ENCODE measurements around the gene ASF1B.

DNA sequence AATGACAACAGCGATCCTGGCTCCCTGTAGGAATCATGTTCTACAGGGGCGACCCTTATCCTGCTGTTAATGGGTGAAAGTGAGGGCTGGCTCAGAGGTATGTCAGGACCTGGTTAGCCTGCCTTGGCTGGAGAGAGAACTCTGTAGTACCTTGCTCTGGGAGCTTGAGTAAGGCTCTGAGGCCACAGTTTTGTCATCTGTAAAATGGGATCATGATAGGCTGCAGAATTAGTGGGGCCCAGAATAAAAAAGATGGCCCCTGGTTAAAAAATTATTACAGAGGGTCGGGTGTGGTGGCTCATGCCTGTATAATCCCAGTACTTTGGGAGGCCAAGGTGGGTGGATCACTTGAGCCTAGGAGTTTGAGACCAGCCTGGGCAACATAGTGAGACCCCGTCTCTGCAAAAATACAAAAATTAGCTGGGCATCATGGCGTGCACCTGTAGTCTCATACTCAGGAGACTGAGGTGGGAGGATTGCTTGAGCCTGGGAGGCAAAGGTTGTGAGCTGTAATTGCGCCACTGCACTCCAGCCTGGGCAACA, 35.3 kb downstream of the ASF1B start:
- TF ChIP-seq, protein P1, sequence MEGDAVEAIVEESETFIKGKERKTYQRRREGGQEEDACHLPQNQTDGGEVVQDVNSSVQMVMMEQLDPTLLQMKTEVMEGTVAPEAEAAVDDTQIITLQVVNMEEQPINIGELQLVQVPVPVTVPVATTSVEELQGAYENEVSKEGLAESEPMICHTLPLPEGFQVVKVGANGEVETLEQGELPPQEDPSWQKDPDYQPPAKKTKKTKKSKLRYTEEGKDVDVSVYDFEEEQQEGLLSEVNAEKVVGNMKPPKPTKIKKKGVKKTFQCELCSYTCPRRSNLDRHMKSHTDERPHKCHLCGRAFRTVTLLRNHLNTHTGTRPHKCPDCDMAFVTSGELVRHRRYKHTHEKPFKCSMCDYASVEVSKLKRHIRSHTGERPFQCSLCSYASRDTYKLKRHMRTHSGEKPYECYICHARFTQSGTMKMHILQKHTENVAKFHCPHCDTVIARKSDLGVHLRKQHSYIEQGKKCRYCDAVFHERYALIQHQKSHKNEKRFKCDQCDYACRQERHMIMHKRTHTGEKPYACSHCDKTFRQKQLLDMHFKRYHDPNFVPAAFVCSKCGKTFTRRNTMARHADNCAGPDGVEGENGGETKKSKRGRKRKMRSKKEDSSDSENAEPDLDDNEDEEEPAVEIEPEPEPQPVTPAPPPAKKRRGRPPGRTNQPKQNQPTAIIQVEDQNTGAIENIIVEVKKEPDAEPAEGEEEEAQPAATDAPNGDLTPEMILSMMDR (IDR thresholded peaks at IDR 0.05) = no peak
- TF ChIP-seq POLR2AphosphoS5 (IDR thresholded peaks at IDR 0.05) = no peak
- no peak for TF ChIP-seq POLR2A (IDR thresholded peaks at IDR 0.05)

Data from prostate gland (tissue), 2 donors.